HS-5 (cell line): ENCODE results near the gene DYRK4.
"Not testable (repeated sequence)": the region's sequence is repeated elsewhere in the genome, so short reads cannot be mapped to it uniquely, and the experiment has no call there.

Experiments
- DNase-seq: peaks from one replicate; pipeline ENCODE4 v3.0.0-alpha.2; 2012; ENCODE audit warnings: low read depth

The DYRK4 gene

DNA sequence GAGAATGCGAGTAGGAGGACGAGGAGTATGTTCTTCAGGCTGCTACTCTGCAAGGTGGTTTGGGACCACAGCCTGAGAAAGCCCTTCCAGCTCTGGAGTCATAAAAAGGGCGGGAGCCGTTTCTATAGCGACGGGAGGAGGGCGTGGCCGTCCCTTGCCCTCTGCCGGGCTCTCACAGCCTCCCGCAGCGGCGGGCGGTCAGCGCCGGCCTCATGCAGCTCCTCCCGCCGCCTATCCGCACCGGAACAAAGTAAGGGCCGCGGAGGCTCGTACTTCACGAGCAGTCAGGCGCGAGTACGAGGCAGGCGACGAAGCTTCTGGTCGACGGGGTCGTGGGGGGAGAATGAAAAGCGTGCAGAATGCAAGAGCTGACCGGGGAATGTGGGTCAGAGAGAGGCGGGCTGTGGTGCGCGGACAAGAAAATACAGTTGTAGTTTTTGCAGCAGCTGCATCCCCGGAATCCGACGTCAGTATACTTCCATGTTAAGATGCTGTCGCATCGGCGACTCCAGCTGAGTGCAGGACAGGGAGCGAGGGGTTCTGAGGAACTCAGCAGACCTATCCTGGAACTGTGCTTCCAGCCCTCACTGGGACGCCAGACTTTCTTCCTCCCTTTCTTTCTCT is at the start of gene DYRK4:
DYRK4 (plus strand) TSS at position 175 of the 624 bp plus-strand sequence; CDS start at position 213, 38 bp downstream.
- DNase-seq, result no peak

- DNase-seq, result no peak
Measured at GRCh38 chr12:4518106-4518728, 43.8 kb upstream of the DYRK4 start.

DNA sequence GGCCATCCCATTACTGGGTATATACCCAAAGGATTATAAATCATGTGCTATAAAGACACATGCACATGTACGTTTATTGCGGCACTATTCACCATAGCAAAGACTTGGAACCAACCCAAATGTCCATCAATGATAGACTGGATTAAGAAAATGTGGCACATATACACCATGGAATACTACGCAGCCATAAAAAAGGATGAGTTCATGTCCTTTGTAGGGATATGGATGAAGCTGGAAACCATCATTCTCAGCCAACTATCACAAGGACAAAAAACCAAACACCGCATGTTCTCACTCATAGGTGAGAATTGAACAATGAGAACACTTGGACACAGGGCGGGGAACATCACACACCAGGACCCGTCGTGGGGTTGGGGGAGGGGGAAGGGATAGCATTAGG is 38.6 kb upstream of the DYRK4 start:
- not testable (repeated sequence) for DNase-seq

GRCh38 chr12:4526923-4527546 is 35.0 kb upstream of the DYRK4 start:
- no peak for DNase-seq

DNA sequence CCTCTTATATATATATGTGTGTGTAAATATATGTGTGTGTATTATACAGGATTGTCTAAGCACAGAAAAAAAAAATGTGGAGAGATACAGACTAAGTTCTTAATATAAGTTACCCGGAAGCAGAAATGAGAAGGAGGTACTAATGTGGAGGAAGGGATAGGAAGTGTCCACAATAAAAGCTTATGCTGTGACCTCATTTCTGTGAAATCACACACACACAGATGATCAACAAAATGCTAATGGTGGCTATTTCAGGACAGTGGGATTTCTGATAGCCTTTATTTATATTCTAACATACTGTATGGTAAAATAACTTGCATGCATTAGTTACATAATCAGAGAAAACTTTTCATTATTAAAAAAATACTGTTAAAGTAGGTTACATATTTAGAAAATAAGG is 31.8 kb upstream of the DYRK4 start:
- no peak for DNase-seq

DNA sequence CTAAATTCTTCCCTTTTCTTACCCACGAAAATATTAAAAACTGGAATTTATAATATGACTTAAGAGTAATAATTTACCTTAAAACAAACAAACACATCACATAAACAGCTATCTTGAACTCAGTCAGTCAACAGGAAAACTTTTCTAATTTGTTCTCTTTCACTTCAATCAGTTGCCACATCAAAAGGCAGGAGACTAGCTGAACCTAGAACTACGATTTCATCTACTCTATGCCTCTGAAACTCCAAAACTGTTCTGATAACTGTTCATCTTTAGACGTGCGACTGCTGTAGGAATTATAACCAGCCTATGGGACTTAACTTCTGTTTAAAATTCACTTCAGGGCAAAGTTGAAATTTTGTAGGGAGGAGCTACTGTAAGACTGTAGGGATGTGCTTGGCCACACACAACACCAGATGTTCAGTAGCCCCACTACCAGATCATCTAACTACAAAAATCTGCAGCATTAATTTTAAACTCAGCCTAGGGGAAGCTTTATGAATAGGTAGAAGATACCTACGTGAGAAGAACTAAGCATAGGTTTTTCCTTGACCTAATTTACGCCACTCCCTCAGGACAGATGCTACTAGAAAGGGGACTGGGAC is 30.9 kb upstream of the DYRK4 start:
- no peak for DNase-seq

DNA sequence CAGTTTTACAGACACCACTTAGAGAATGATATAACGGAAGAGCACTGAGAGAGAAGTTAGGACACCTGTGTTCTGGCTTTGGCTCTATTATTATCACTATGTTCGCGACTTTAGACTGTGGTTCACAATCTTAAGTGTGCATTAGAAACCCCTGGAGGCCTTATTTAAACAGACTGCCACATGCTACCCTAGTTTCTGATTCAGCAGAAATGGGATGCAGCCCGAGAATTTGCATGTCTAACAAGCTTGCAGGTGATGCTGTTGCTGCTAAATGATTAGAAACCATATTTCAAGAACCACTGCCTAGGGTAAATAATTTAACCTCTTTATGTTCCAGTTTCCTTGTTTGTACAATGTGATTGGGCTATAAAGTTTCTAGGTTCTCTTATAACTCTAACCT is 26.9 kb upstream of the DYRK4 start:
- DNase-seq, result no peak

DNA sequence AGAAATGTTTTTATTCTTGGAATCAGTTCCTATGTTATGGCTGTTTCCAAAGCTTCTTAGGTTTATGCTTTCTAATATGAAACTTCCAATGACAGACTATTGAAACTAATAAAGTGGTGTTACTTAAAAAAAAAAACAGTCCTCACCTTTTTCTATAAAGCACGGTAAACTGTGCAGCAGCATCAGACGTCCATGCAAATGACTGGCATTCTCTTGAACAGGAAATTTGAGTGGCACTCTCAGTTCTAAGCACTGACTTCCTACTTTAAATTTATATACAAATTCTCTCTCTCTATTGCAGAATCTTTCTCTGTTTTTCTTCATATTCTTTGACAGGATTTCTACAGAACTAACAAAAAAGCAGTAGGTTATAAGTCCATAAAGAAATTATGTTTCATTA is 26.1 kb upstream of the DYRK4 start:
- no peak for DNase-seq

DNA sequence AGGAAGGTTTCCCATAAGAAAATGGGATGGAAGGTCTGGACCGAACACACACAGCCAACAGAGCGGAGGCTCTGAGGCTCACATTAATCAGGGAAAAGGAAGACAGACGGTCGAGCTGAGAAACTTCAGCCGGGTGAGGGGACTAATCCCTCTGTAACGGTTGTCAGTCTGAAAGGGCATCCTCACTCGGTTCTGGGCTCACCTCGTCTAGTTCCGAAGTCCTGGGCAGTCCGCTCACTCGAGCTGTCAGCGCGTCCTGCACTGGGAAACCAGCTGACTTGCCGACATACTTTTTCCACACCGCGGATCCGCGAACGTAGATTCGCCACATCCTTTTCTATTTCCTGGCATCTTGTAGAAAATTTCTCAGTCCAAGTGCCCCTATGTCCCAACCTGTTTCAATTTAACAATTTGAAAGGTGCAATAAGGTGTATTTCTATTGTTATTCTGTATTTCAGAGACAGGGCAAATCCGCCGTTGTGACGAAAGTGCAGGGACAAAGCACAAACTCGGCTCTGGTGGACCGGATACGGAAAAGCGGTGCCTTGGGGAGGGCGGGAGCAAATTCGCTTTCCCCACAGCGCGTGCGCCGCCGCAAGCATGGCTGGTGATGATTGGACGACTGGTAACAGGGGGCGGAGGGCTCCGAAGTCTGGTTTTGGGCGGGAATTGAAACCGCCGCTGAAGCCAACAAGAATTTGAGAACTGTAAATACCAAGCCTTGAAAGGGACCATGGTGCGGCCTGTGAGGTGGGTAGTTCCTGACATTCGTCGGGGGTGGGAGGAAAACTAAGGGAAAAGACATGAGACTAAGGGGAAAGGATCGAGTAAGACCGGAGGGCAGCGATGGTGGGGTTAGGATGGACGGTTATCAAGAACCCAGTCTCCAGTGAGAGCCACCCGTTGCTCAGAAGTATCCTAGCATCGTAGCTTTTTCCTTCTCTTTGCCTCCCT is 23.5 kb upstream of the DYRK4 start, which contains the start of gene RAD51AP1:
RAD51AP1 (plus strand) TSS at position 684 of the 954 bp plus-strand sequence; CDS start at position 734, 50 bp downstream.
- peak; percentile 96 for DNase-seq

- DNase-seq, result no peak
Measured at GRCh38 chr12:4539167-4539870, 22.7 kb upstream of the DYRK4 start.

GRCh38 chr12:4540170-4540569 is 21.8 kb upstream of the DYRK4 start:
- DNase-seq, result no peak

GRCh38 chr12:4540638-4541037 is 21.4 kb upstream of the DYRK4 start:
- DNase-seq, result no peak

DNA sequence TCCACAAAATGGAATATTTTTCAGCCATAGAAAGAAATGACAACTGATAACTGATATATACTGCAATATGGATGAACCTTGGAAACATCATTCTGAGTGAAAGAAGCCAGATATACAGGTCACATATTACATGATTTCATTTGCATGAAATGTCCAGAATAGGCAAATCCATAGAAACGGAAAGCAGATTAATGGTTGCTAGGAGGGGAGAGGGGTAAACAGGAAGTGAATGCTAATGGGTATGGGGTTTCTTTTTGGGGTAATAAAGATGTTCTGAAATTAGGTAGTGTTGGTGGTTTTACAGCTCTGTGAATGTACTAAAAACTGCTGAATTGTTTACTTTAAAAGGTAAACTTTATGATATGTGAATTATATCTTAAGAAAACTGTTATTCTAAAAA is 16.8 kb upstream of the DYRK4 start:
- DNase-seq, result no peak

DNA sequence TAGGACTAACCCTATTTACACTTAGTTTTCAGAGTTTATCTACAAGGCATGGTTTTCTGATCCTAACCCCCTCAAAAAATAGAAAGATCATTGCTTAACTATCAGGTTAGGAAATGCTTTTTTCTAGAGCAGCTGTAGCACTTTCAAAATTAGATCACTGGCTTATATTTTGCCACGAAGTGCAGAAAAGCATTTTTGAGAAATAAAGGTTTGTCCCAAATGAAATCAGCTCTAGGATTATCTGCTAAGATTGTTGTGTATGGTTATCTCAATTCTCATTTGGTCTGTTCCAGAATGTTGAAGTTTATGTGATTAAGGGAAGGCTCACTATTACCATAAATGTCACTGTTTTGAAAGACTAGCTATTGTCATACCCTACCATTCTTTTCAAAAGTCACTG is 9.8 kb upstream of the DYRK4 start:
- no peak for DNase-seq

- no peak for DNase-seq
Measured at GRCh38 chr12:4553943-4554342, 8.1 kb upstream of the DYRK4 start.

GRCh38 chr12:4555804-4556203 is 6.2 kb upstream of the DYRK4 start:
- peak; percentile 29 for DNase-seq

- DNase-seq, result no peak
Measured at GRCh38 chr12:4556735-4557530, 5.1 kb upstream of the DYRK4 start.

DNA sequence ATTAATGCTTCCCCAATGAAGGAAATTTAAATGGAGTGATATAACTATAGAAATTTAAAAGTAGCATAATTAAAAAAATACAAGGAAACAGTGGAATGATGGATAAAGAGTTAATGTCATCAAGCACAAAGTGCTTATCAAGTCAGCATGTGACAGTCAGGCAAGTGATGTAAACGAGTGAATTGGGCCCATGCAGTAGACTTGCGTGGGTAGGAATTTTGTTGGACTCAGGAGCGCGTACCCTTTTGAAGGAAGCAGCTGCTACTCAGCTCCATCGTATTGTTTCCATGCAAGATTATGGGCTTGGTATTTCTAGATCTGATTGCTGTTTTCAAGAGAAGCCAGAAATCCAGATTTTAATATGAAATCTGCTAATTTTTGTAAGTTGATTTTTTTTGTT is 4.4 kb upstream of the DYRK4 start:
- no peak for DNase-seq

GRCh38 chr12:4558171-4558570 is 3.8 kb upstream of the DYRK4 start:
- no peak for DNase-seq

DNA sequence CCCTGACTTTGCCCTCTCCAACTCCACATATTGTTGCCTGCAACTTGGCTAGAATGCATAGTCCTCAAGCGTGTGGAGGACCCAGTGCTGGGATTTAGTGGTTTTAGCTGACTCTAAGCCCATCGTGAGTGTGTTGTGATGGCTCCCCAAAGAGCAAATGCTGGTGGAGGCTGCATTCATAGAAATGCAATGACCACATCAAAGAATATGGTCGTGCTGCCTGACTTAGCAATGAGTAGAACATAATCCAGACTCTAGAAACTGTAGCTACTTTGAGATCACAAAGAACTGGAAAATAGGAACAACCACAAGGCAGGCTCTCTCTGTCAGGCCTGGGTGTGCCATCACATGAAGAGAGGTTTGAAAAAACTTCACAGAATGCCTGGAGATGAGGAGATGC is 1.3 kb downstream of the DYRK4 start:
- DNase-seq, result no peak
